NOMO-1 (cell line): ENCODE results near the gene ZNF576.
A peak's percentile ranks its signal among the peaks of the same experiment; 100 is the strongest.
"Not testable (repeated sequence)": the region's sequence is repeated elsewhere in the genome, so short reads cannot be mapped to it uniquely, and the experiment has no call there.

ENCODE experiments used
- DNase-seq, 2 experiments: peaks; one replicate each; lab custom pipeline; 2025; ENCODE audit not compliant: unreplicated experiment in 2 of 2; lab: John Stamatoyannopoulos, UW

The ZNF576 gene

GRCh38 chr19:43574424-43575155 lies 21.8 kb upstream of the ZNF576 start:
- DNase-seq, result no peak

- peak; percentile 98 to 99 for DNase-seq
These were observed 21.0 kb upstream of the ZNF576 start, which contains the start of the genes PINLYP and XRCC1 for GRCh38 chr19:43575156-43575950. PINLYP (plus strand) TSS chr19:43575801; CDS start chr19:43577192, 1,391 bp downstream. XRCC1 (minus strand) TSS chr19:43575527; CDS start chr19:43575458, 69 bp downstream.

GRCh38 chr19:43575955-43576878 lies 20.2 kb upstream of the ZNF576 start:
- peak; percentile 35 to 40 for DNase-seq

GRCh38 chr19:43578787-43579186 lies 17.6 kb upstream of the ZNF576 start:
- no peak for DNase-seq

GRCh38 chr19:43581467-43581866 lies 14.9 kb upstream of the ZNF576 start:
- no peak for DNase-seq

GRCh38 chr19:43582495-43582894 lies 13.9 kb upstream of the ZNF576 start:
- DNase-seq, result no peak

GRCh38 chr19:43584484-43584883 lies 11.9 kb upstream of the ZNF576 start:
- no peak for DNase-seq

GRCh38 chr19:43586346-43586745 lies 10.0 kb upstream of the ZNF576 start:
- DNase-seq, result no peak

GRCh38 chr19:43587029-43587428 lies 9.4 kb upstream of the ZNF576 start:
- DNase-seq, result not testable (repeated sequence)

- no peak for DNase-seq
These were observed 7.1 kb upstream of the ZNF576 start for GRCh38 chr19:43589277-43589676.

GRCh38 chr19:43589678-43590077 lies 6.7 kb upstream of the ZNF576 start:
- DNase-seq, result no peak

GRCh38 chr19:43591904-43592772 lies 4.3 kb upstream of the ZNF576 start:
- DNase-seq, result no peak

- no peak for DNase-seq
These were observed 3.5 kb upstream of the ZNF576 start for GRCh38 chr19:43592800-43593350.

- DNase-seq, result no peak
These were observed 2.2 kb upstream of the ZNF576 start for GRCh38 chr19:43594081-43594697.

- DNase-seq, result peak; percentile 65 to 73
These were observed 1.4 kb upstream of the ZNF576 start for GRCh38 chr19:43594710-43595604.

GRCh38 chr19:43595605-43595998 lies 793 bp upstream of the ZNF576 start:
- no peak for DNase-seq

- DNase-seq, result peak in 1 of 2 experiments; percentile 18
These were observed 557 bp downstream of the ZNF576 start for GRCh38 chr19:43596842-43597461.

GRCh38 chr19:43597876-43598275 lies 1.5 kb downstream of the ZNF576 start:
- peak in 1 of 2 experiments; percentile 17 for DNase-seq
